GM18873 (cell line): Measurements from ENCODE around the gene FNDC11.
"Not testable (repeated sequence)": the region's sequence is repeated elsewhere in the genome, so short reads cannot be mapped to it uniquely, and the experiment has no call there.

Experiments
- ATAC-seq: cut with Tn5 transposase; IDR thresholded peaks from one replicate; pipeline ENCODE4 v1.9.1; 2021; ENCODE audit warnings: mild to moderate bottlenecking, moderate library complexity, moderate number of reproducible peaks; ENCODE audit not compliant: unreplicated experiment, low FRiP score

Gene FNDC11

GRCh38 chr20:63552481-63553249 is 1.3 kb upstream of the FNDC11 start:
- no peak for ATAC-seq

GRCh38 chr20:63553251-63553932 is 567 bp upstream of the FNDC11 start:
- ATAC-seq = no peak

- no peak for ATAC-seq
Observed at GRCh38 chr20:63554361-63555278, 661 bp downstream of the FNDC11 start.

GRCh38 chr20:63555661-63556381 is 1.9 kb downstream of the FNDC11 start:
- ATAC-seq = no peak

- no peak for ATAC-seq
Observed at GRCh38 chr20:63556873-63557478, 3.0 kb downstream of the FNDC11 start.

- ATAC-seq = no peak
Observed at GRCh38 chr20:63557481-63557891, 3.5 kb downstream of the FNDC11 start.

- ATAC-seq = no peak
Observed at GRCh38 chr20:63558804-63559484, 5.0 kb downstream of the FNDC11 start.

GRCh38 chr20:63559485-63560332 is 5.8 kb downstream of the FNDC11 start:
- not testable (repeated sequence) for ATAC-seq

- no peak for ATAC-seq
Observed at GRCh38 chr20:63560333-63560805, 6.4 kb downstream of the FNDC11 start.

GRCh38 chr20:63560856-63561609 is 7.1 kb downstream of the FNDC11 start:
- no peak for ATAC-seq

- ATAC-seq = no peak
Observed at GRCh38 chr20:63561624-63562396, 7.9 kb downstream of the FNDC11 start.

GRCh38 chr20:63562461-63563224 is 8.7 kb downstream of the FNDC11 start:
- ATAC-seq = no peak

- no peak for ATAC-seq
Observed at GRCh38 chr20:63563225-63563935, 9.4 kb downstream of the FNDC11 start.

GRCh38 chr20:63564036-63564810 is 10.3 kb downstream of the FNDC11 start:
- no peak for ATAC-seq
